HG02798 (cell line): ENCODE results near the gene ZNF396.

Experiments
- ATAC-seq: cut with Tn5 transposase; IDR thresholded peaks from one replicate; pipeline ENCODE4 v1.9.1; 2021; ENCODE audit warnings: mild to moderate bottlenecking; ENCODE audit not compliant: unreplicated experiment, poor library complexity

ZNF396 gene

GRCh38 chr18:35386600-35387100 lies 9.5 kb upstream of the ZNF396 start:
- ATAC-seq: peak; percentile 80

- ATAC-seq: no peak
Observed at GRCh38 chr18:35383136-35383535, 6.0 kb upstream of the ZNF396 start.

GRCh38 chr18:35379421-35379820 lies 2.3 kb upstream of the ZNF396 start:
- ATAC-seq: no peak

- ATAC-seq: no peak
Observed at GRCh38 chr18:35378574-35378896, 1.4 kb upstream of the ZNF396 start.

- ATAC-seq: no peak
Observed at GRCh38 chr18:35377875-35378573, 887 bp upstream of the ZNF396 start.

- ATAC-seq: peak; percentile 59
Observed at GRCh38 chr18:35376393-35376741, 770 bp downstream of the ZNF396 start.

GRCh38 chr18:35374708-35375107 lies 2.4 kb downstream of the ZNF396 start:
- no peak for ATAC-seq

- ATAC-seq: no peak
Observed at GRCh38 chr18:35371412-35372195, 5.5 kb downstream of the ZNF396 start.

GRCh38 chr18:35369126-35369525 lies 8.0 kb downstream of the ZNF396 start:
- ATAC-seq: no peak

- ATAC-seq: no peak
Observed at GRCh38 chr18:35368595-35368994, 8.5 kb downstream of the ZNF396 start.

GRCh38 chr18:35362531-35362930 lies 14.6 kb downstream of the ZNF396 start:
- no peak for ATAC-seq

- no peak for ATAC-seq
Observed at GRCh38 chr18:35361570-35362321, 15.4 kb downstream of the ZNF396 start.

- ATAC-seq: peak; percentile 98
Observed at GRCh38 chr18:35355140-35355618, 22.0 kb downstream of the ZNF396 start.

GRCh38 chr18:35352778-35353177 lies 24.4 kb downstream of the ZNF396 start:
- ATAC-seq: no peak

GRCh38 chr18:35352283-35352682 lies 24.9 kb downstream of the ZNF396 start:
- ATAC-seq: no peak

GRCh38 chr18:35348001-35348400 lies 29.1 kb downstream of the ZNF396 start:
- no peak for ATAC-seq

- no peak for ATAC-seq
Observed at GRCh38 chr18:35345950-35346349, 31.2 kb downstream of the ZNF396 start.

GRCh38 chr18:35345460-35345921 lies 31.6 kb downstream of the ZNF396 start:
- ATAC-seq: no peak

- no peak for ATAC-seq
Observed at GRCh38 chr18:35344736-35345459, 32.2 kb downstream of the ZNF396 start.
